ENCODE measurements around the gene ENPP6. TPM values are rescaled to one million over a fixed set of nuclear protein-coding genes. Genes with fewer than 3 reads are reported as not detected.
"Not testable (repeated sequence)": the region's sequence is repeated elsewhere in the genome, so short reads cannot be mapped to it uniquely, and the experiment has no call there.

ENPP6 gene
- total RNA-seq, 1 experiment from 2014 or later = not detected

GRCh38 chr4:184162596-184162995 lies 55.1 kb downstream of the ENPP6 start:
- in situ Hi-C loops (cut with HindIII; ENCODE audit: low sequenced_read_pairs) = loop anchor here (25.0 kb wide), 1 partner anchor 325 kb away; no protein-coding TSS in a partner anchor
- DNase-seq (ENCODE audit: low spot score) = no peak

DNA sequence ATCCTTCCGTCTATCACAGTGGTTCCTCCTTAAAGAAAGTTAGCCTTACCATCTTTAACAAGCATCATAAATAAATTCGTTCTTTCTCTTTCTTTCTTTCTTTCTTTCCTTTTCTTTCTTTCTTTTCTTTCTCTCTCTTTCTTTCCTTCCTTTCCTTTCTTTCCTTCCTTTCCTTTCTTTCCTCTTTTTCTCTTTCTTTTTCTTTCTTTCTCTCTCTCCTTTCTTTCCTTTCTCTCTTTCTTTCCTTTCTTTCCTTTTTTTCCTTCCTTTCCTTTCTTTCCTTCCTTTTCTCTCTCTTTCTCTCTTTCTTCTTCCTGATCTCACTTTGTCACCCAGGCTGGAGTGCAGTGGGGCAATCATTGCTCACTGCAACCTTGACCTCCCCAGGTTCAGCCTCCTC lies 60.4 kb downstream of the ENPP6 start:
- in situ Hi-C loops (cut with HindIII; ENCODE audit: low sequenced_read_pairs) = loop anchor here (25.0 kb wide), 1 partner anchor 320 kb away; no protein-coding TSS in a partner anchor
- no peak for DNase-seq (ENCODE audit: low spot score)

- in situ Hi-C loops (cut with HindIII; ENCODE audit: low sequenced_read_pairs) = loop anchor here (25.0 kb wide), 1 partner anchor 319 kb away; no protein-coding TSS in a partner anchor
- DNase-seq (ENCODE audit: low spot score) = peak; percentile 1
These were observed 61.3 kb downstream of the ENPP6 start for GRCh38 chr4:184156163-184156920.

GRCh38 chr4:184154199-184154598 lies 63.5 kb downstream of the ENPP6 start:
- no peak for DNase-seq (ENCODE audit: low spot score)
- in situ Hi-C loops (cut with HindIII; ENCODE audit: low sequenced_read_pairs) = loop anchor here (25.0 kb wide), 1 partner anchor 317 kb away; no protein-coding TSS in a partner anchor

DNA sequence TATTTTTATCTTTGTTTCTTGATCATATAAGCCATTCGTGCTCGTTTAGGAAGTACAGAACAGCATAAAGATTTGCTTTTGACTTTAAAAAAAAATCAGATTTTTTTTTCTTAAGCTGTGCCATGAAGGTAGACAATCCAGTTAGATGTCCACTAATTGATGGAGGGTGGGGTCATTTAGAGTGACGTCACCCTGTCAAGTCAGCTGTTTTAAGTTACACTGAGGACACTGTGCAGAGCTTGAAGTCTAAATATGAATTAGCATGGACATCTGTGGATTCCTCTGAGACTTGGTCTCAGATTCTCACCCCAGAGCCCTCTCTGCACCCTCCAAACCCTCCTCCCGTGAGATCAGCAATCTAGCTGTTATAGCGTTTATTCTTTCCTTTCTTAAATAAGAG lies 63.9 kb downstream of the ENPP6 start:
- in situ Hi-C loops (cut with HindIII; ENCODE audit: low sequenced_read_pairs) = loop anchor here (25.0 kb wide), 1 partner anchor 316 kb away; no protein-coding TSS in a partner anchor
- no peak for DNase-seq (ENCODE audit: low spot score)

- in situ Hi-C loops (cut with HindIII; ENCODE audit: low sequenced_read_pairs) = loop anchor here (25.0 kb wide), 1 partner anchor 315 kb away; no protein-coding TSS in a partner anchor
- DNase-seq (ENCODE audit: low spot score) = no peak
These were observed 65.6 kb downstream of the ENPP6 start for GRCh38 chr4:184151988-184152485.

DNA sequence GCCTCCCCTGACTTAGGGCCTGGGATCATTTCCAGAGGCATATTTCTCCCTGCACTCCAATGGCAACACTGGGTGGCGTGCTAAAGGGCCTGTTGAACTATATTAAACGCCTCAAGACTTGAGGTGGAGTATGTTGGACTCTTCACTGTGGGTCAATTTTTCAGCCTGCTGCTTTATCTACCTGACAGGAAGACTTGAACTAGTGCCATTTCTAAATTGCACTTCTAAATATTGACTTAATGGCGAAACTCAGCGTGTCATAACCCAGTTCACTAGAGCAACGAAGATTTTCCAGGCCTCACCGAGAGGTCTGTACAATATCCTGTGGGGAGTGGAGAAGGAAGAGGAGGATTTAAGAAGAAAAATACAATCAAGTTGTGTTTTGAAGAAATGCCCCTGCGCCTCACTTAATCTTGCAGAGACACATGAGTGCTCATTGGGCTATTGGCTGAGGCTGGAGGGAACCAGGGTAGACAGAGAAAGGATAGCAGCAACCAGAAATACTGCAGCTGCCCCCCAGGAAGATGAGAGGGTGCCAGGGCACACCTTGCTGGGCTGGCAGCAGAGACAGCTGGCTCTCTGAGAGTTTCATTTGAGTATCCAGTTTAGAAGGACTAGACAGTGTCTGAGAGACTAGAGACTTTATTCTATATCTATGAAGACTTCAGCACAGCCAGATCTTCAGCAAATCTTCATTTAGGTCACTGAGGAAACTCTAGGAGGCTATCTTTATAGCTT lies 67.4 kb downstream of the ENPP6 start:
- no peak for DNase-seq (ENCODE audit: low spot score)
- in situ Hi-C loops (cut with HindIII; ENCODE audit: low sequenced_read_pairs) = loop anchor here (25.0 kb wide), 1 partner anchor 313 kb away; no protein-coding TSS in a partner anchor

GRCh38 chr4:184148738-184149637 lies 68.7 kb downstream of the ENPP6 start:
- in situ Hi-C loops (cut with HindIII; ENCODE audit: low sequenced_read_pairs) = no loop called here
- no peak for DNase-seq (ENCODE audit: low spot score)

DNA sequence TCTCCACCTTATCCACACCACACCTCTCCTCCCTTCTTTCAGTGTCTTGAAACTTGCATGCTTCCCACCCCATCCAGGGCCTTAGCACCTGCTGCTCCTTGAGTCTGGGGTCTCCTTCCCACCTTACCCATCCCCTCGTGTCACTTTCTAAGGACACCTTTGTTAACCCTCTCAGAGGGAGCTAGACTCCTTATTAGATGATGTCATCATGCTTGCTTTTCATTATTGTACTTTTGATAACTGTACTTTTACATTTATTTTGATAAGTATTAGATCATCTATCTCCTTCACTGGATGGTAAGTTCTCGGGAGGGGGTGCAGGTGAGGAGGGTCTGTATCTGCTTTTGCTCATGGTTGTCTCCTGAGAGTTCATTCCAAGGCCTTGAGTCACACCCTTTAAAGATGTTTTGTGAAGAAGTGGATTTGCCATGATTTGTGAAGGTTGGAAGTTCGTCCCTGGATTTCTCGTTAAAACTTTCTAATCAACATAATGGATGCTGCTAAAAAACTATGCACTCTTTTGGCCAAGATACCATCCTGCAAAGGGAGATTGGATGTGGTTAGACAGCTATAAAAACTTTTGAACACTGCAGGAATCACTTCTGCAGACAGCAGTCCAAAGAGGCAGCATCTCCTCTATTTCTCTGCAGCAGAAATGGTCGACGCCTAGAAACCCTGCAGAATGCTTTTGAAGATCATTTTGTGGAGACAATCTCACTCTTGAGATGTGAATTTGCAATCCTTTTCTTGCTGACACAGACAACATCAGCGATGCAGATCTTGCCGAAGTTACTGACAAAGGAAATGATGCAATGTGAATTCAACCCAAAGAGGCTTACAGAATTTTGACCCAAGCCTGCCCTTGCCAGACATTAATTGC lies 69.6 kb downstream of the ENPP6 start:
- in situ Hi-C loops (cut with HindIII; ENCODE audit: low sequenced_read_pairs) = no loop called here

GRCh38 chr4:184146951-184147350 lies 70.7 kb downstream of the ENPP6 start:
- in situ Hi-C loops (cut with HindIII; ENCODE audit: low sequenced_read_pairs) = no loop called here
- DNase-seq (ENCODE audit: low spot score) = no peak

More for the DNA sequence above, 69.6 kb downstream of the ENPP6 start:
- no peak for DNase-seq (ENCODE audit: low spot score)

- DNase-seq (ENCODE audit: low spot score) = no peak
- in situ Hi-C loops (cut with HindIII; ENCODE audit: low sequenced_read_pairs) = no loop called here
These were observed 72.1 kb downstream of the ENPP6 start for GRCh38 chr4:184145596-184145995.

GRCh38 chr4:184143770-184144564 lies 73.7 kb downstream of the ENPP6 start:
- in situ Hi-C loops (cut with HindIII; ENCODE audit: low sequenced_read_pairs) = no loop called here
- no peak for DNase-seq (ENCODE audit: low spot score)

DNA sequence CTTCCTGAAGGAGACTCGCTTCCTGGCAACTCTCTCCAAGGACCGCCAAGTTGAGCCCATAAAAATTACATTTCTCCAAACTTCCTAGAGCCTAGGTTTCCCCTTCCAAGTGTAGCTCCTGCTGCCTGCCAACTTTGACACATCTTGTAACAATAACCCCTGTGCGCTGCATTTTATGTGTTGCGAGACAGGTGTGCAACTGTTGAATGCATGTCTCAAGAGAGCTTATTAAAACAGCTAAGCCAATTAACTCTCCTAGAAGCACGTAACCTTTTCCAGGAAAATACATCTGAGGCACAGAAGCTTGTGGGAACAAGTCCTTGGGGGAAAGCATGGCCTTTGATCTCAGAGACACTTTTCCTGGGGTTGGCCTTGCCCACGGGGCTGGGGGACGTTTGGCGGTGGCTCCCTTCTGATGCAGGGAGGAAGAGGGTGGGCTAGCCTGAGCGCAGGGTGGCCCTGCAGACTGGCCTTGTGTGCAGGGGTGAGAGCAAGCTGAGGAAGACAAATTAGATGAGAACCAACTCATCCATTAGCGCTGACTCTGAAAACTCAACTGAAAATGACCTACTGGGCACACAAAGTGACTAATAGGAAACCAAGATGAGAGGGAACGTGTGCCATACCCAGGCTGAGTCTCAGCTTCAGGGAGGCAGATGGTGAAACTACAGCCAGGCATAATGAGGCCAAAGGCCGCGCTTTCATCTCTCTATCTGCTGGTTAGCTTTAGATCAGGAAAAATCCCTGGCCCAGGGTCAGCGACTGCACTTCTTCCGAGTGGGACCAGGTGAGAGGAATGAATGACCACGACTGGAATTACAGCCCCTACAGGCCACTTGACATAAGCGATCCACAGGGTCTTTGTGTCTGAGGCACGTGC lies 75.3 kb downstream of the ENPP6 start:
- in situ Hi-C loops (cut with HindIII; ENCODE audit: low sequenced_read_pairs) = no loop called here
- no peak for DNase-seq (ENCODE audit: low spot score)

DNA sequence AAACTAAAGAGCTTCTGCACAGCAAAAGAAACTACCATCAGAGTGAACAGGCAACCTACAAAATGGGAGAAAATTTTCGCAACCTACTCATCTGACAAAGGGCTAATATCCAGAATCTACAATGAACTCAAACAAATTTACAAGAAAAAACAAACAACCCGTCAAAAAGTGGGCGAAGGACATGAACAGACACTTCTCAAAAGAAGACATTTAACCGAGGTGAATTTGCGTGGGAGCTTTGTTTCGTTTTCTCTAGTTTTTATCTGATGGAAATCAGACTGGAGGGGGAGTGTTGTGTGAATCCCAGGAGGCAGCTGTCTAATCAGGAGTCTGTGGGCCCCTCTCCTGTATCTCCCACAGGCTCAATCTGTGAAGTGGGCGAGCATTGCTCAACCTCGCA lies 76.8 kb downstream of the ENPP6 start:
- DNase-seq (ENCODE audit: low spot score); in situ Hi-C loops (cut with HindIII; ENCODE audit: low sequenced_read_pairs): not testable (repeated sequence)

DNA sequence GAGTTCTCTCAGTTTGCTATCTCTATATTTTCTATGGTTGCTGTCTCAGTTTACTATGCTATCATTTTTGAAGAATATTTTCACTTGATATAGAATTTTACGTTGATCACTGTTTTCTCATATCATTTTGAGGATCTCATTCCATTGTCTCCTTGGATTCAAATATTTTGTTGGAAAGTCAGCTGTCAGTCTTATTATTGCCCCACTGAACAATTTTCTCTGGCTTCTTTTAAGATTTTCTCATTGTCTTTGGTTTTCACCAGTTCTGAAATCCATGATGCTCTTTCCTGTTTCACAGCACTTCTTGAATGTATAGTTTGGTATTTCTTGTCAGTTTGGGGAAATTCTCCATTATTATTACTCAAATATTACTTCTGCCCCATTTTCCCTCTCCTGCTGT lies 81.1 kb downstream of the ENPP6 start:
- DNase-seq (ENCODE audit: low spot score) = no peak
- in situ Hi-C loops (cut with HindIII; ENCODE audit: low sequenced_read_pairs) = no loop called here

GRCh38 chr4:184126800-184127199 lies 90.9 kb downstream of the ENPP6 start:
- in situ Hi-C loops (cut with HindIII; ENCODE audit: low sequenced_read_pairs) = no loop called here
- DNase-seq (ENCODE audit: low spot score) = no peak

Data from G401 (cell line).